GM12878 (cell line): Measurements from ENCODE around the gene EPOP. TPM values are rescaled to one million over a fixed set of nuclear protein-coding genes. Genes with fewer than 3 reads are reported as not detected.

Experiments used
- BHLHE40 ChIP-seq, 2 experiments: fragments of 450-650 bp in 1 of 2; IDR thresholded peaks; 2 replicates each; pipeline ENCODE4 v1.6.1; 2011 to 2017; ENCODE audit warnings: low read depth in 2 of 2, borderline replicate concordance in 1 of 2, improper control_type of control experiment in 1 of 2, low read length in 1 of 2, mild to moderate bottlenecking in 1 of 2
- EED ChIP-seq: sonication (generic); IDR thresholded peaks from 2 replicates; pipeline ENCODE4 v1.6.1; 2016; ENCODE audit warnings: antibody characterized with exemption, low read depth
- GATAD2B ChIP-seq: fragments of 450-650 bp; conservative IDR thresholded peaks from 2 replicates; pipeline ENCODE4 v1.6.1; 2017; ENCODE audit warnings: low read depth, mild to moderate bottlenecking, moderate library complexity
- MAX ChIP-seq: IDR thresholded peaks from 2 replicates; pipeline ENCODE4 v1.6.1; 2012; ENCODE audit warnings: low read depth, low read length, improper control_type of control experiment
- MEF2B ChIP-seq: fragments of 450-650 bp; IDR thresholded peaks from 2 replicates; pipeline ENCODE4 v1.6.1; 2018; ENCODE audit warnings: mild to moderate bottlenecking, moderate library complexity; ENCODE audit not compliant: partially characterized antibody, poor library complexity, severe bottlenecking
- RAD21 ChIP-seq: IDR thresholded peaks from 2 replicates; pipeline ENCODE4 v1.6.1; 2011; ENCODE audit warnings: mild to moderate bottlenecking, low read depth, low read length, moderate library complexity; ENCODE audit not compliant: insufficient read depth
- RELB ChIP-seq: fragments of 450-650 bp; IDR thresholded peaks from 2 replicates; pipeline ENCODE4 v1.6.1; 2017; ENCODE audit warnings: low read depth, mild to moderate bottlenecking, moderate library complexity
- STAT3 ChIP-seq: IDR thresholded peaks from 2 replicates; pipeline ENCODE4 v1.6.1; 2011; ENCODE audit warnings: low read depth, low read length, improper control_type of control experiment
- ZBTB11 ChIP-seq: fragments of 450-650 bp; formaldehyde crosslinking; IDR thresholded peaks from 2 replicates; pipeline ENCODE4 v1.5.0; 2022; ENCODE audit warnings: mild to moderate bottlenecking, missing genetic modification characterization
- polyA plus RNA-seq, 11 experiments: library from polyadenylated mRNA; depleted of rRNA in 4 of 11; unstranded in 6 of 11; stranded (reverse) in 5 of 11; fragments of >200 nt; fragmentation: Nextera tagmentation in 4 of 11; fragmentation: Illumina TruSeq in 1 of 11; extraction: Ambion mirVana in 4 of 11; extraction: Trizol in 1 of 11; gene quantifications; 1 replicate in 1 of 11; 2 replicates in 10 of 11; pipeline versions ENCODE4 v1.2.1 to v1.2.3, GENCODE V29; 2011 to 2016; ENCODE audit warnings: inconsistent platforms in 2 of 11, missing spikeins in 2 of 11, low read depth in 1 of 11
- total RNA-seq, 4 experiments: library from RNA; depleted of rRNA in 3 of 4; stranded (reverse); fragments of >200 nt in 3 of 4; fragmentation: Illumina TruSeq in 1 of 4; extraction: Trizol in 1 of 4; gene quantifications; 2 replicates each; pipeline versions ENCODE4 v1.2.1 to v1.2.3, GENCODE V29; 2013 to 2021

The EPOP gene
- total and polyA plus RNA-seq, 10 of the 15 experiments (the other 5 are each of a cell fraction or from before 2014, with no cell fraction given): 0.53 to 9.0 (median 3.7) TPM

- no peak for TF ChIP-seq ZBTB11 (CRISPR knock-in tag)
- TF ChIP-seq MEF2B: peak; percentile 64
- TF ChIP-seq BHLHE40 (IDR thresholded peaks at IDR 0.05; ENCODE audit: borderline replicate concordance in 1 of 2, low read depth in 2 of 2, low read length in 1 of 2): peak in 1 of 2 experiments; percentile 14; a peak in 1 of 4 replicates
- no peak for TF ChIP-seq STAT3
- peak; percentile 47 for TF ChIP-seq RELB
- no peak for TF ChIP-seq RAD21
- peak; percentile 8; the same call in 1 of the 2 replicates for TF ChIP-seq GATAD2B
- TF ChIP-seq MAX: no peak
- peak; percentile 76 for TF ChIP-seq EED
Observed at GRCh38 chr17:38705803-38706504, 31.2 kb upstream of the EPOP start (continued).
